GM12891 (cell line): ENCODE data around the gene TMED1.

Source experiments
- POLR2A ChIP-seq: IDR thresholded peaks from 2 replicates; pipeline ENCODE4 v1.6.1; 2011; ENCODE audit warnings: low read depth, low read length, control low read depth
- POLR2AphosphoS5 ChIP-seq: IDR thresholded peaks from 2 replicates; pipeline ENCODE4 v1.6.1; 2011; ENCODE audit warnings: low read depth, low read length, control low read depth
- SPI1 ChIP-seq: IDR thresholded peaks from 2 replicates; pipeline ENCODE4 v1.6.1; 2011; ENCODE audit warnings: low read depth, low read length, control low read depth

DNA sequence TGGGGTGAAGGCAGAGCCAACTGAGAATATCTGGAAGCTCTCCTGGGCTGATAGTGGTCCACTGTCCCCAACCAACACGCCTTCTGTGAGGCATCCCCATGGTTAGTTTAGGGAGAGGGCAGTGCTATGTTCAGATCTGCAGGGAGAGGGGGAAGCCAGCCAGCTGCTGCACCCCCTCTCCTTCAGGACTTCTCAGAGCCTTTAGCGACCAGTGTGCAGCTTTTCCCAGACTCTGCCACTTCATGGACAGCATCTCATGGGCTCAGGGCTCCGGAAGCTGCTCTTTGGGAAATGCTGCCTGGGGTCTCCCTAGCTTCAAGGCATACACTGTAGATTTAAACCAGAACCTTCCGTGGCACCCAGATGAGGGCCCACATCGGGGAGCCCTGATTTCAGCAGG lies 33.5 kb downstream of the TMED1 start:
- TF ChIP-seq POLR2AphosphoS5 (no peak), POLR2A (no peak), SPI1 (no peak)
